Skeletal muscle cell (primary cell): ENCODE measurements around the gene NLRC3.

ENCODE experiments used
- DNase-seq: peaks from one replicate; pipeline ENCODE4 v3.0.0-alpha.2; 2010; ENCODE audit warnings: low read depth
- H3K4me3 ChIP-seq: 2 replicates; pipeline ENCODE4 v1.5.1; 2011; ENCODE audit warnings: low read depth, mild to moderate bottlenecking, control low read depth, low read length, moderate library complexity

Gene NLRC3

DNA sequence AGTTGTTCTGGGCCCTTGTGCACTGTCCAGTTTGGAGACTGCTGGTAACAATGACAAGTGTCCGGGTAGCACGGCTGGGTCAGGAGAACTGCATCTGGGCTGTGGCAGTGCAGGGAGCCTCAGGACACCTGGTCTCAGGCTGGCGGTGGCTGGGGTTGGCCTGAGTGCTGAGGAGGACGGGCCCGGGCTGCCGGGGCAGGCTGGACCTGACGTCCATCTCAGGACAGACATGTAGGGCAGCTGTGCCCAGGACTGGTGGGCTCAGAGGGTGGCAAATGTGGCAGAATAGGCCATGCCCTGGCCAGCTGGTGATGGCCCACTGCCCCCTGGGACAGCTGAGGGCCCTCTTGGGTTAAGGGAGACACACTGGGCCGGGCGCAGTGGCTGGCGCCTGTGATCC lies 4.2 kb upstream of the NLRC3 start:
- no peak for DNase-seq
- H3K4me3 ChIP-seq: no peak overlapping the region

DNA sequence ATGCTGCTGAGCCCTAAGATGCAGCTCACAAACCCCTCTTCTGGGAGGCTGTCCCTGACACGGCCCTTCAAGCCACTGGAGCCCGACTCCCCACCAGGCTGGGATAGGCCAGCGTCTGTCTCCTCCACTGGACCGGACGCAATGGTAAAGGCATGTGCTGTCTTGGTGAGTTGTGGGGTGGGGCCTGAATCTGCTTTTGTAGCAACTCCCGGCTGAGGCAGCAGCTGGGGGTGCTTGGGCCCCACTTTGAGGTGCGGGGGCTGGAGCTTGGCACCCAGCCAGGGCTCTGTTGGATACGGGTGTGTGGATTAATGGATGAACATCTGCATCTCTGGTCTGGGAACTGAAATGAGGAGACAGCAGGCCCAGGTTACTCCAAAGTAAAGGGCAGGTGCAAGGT lies 3.5 kb upstream of the NLRC3 start:
- peak; percentile 34 for DNase-seq

DNA sequence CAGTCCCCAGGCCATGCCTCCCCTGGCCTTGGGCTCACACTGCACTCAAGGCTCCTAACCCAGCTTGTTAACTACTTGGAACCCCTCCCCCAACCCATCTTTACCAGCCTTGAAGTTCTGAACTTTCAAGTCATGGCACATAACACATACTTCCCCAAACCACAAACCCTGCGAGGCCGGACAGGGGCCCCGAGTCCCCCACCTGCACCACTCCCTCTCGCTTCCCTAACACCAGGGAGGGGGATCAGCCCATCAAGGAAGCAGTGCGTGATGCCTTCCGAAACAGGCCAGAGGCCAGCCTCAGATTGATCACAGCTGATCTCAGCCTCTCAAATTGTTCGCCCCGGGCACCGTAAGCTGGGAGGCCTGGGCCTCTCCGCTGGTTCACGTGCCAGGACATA lies 3.0 kb upstream of the NLRC3 start:
- H3K4me3 ChIP-seq: no peak overlapping the region
- DNase-seq: no peak

More for the DNA sequence above, 3.5 kb upstream of the NLRC3 start:
- no peak overlapping the region for H3K4me3 ChIP-seq

DNA sequence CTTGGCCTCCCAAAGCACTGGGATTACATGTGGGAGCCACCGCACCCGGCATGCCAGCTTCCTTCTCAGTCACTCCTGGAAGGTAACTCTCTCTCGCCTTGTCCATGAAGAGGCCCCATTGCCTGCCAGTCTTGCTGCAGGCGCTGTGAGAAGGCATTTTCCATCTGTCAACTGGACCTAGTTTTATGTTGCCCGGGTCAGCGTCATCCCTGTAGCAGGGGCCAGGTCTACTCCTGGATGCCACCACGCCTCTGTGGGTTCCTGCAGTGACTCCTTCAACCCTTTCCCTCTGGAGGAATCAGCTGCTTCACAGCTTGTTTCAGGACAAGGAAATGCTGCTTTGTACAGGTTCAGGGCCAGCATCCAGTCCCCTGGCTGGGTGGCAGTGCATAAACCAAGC lies 2.6 kb upstream of the NLRC3 start:
- DNase-seq: no peak

DNA sequence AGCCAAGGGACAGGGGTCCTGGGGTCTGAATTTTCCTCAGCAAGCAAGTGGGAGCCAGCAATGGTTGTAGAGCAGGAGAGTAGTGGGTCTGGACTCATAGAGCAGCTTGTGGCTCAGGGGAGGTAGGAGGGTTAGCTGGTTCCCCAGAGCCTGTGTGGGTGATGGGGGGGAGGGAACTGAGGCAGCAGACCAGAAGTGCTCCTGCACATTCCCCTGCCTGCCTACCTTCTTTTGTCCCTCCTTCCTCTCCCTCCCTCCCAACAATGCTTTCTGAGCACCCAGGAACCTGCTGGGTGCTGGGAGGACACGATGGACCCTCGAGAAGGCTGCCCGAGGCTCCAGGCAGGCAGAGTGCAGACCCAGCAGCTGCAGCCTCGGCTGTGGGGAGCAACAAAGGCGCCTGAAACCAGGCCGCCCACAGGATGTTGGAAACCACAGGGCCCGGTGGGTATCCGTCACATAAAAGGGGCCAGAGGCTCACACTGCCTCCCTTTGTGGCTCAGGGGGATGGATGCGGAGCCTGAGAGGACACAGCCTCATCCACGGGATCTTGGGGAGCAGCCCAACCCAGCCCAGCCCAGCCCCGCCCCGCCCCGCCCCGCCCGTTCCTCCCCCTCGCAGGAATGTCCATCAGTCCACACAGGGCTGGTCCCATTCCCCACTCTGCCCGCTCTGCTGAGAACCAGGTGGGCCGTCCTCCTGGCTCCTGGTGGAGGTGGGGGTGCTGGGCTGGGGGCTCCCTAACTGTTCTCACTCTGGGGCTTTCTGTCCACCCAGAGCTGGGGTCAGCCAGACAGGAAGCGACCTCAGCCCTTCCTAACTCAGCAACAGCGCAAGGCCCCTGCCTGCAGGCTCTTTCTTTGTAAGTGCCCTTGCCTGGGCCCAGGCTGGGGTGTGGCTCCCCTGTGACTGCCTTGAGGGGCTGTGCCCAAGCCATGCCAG lies 1.7 kb upstream of the NLRC3 start:
- DNase-seq: no peak
- H3K4me3 ChIP-seq: no peak overlapping the region

More for the DNA sequence above, 2.6 kb upstream of the NLRC3 start:
- H3K4me3 ChIP-seq: no peak overlapping the region

DNA sequence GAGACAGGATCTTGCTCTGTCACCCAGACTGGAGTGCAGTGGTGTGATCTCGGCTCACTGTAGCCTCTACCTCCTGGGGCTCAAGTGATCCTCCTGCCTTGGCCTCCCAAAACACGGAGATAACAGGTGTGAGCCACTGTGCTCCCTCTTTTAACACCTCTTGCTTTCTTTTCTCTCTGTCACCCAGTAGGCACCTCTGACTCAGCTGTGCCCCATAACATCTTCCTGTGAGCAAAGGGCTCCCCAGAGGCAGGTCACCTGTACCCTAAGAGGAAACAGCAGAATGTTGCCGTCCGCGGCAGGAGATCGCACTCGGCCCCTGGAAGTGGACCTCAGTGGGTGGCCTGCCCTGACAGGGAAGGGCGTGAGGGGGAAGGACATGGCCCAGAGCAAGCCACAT lies 918 bp upstream of the NLRC3 start:
- no peak for DNase-seq
- H3K4me3 ChIP-seq: no peak overlapping the region

DNA sequence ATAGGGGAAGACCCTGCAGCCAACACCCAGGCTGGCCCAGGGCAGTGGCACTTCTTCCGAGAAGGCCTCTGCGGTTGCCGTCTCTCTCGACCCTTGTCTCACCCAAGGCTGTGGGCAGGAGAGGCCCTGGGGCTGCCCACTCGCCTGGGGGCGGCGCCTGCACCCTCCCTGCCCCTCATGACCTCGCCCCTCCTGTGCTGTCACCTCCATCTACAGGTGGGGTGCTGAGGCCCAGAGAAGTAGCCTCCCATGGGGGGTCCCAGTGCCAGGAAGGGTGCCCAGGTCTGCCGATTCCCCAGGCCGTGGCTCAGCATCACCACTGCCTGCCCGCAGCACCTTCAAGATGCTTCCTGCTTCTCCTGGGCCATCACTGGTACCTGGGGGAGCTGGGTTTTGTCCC lies 992 bp downstream of the NLRC3 start:
- H3K4me3 ChIP-seq: no peak overlapping the region
- DNase-seq: no peak

DNA sequence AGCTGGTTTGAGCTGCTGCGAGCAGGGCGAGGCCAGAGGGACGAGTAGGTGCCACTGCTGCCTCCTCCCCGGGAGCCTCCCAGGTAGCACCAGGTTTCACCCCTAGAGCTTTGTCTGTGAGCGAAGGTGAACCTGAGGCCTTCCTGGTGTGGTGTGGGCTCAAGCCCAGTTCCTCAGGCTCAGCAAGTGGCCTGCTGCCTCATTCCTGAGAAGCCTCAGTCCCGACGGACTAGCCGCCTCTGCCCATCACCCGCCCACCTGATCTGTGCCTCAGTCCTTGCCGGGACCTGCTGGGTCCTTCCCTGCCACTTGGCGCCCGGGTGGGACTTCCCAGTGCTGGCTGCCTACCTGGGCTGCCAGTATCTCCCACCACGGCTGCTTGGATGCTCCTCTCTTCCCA lies 1.7 kb downstream of the NLRC3 start:
- no peak overlapping the region for H3K4me3 ChIP-seq
- DNase-seq: no peak

DNA sequence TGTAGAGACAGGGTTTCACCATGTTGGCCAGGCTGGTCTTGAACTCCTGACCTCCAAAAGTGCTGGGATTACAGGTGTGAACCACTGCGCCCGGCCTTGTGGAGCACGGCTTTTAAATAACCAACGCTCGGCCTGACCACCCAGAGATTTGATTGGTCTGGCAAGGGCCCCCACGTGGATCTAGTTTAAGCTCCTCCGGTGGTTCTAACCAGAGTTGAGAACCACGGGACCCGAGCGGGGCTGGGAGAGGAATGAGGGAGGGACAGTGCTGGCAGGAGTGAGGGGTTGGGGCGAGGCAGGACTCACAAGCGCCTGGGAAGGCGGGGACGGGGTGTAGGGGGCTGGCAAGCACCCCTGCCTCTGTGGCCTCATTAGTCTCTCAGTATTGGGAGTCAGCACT lies 3.0 kb downstream of the NLRC3 start:
- no peak overlapping the region for H3K4me3 ChIP-seq
- no peak for DNase-seq

DNA sequence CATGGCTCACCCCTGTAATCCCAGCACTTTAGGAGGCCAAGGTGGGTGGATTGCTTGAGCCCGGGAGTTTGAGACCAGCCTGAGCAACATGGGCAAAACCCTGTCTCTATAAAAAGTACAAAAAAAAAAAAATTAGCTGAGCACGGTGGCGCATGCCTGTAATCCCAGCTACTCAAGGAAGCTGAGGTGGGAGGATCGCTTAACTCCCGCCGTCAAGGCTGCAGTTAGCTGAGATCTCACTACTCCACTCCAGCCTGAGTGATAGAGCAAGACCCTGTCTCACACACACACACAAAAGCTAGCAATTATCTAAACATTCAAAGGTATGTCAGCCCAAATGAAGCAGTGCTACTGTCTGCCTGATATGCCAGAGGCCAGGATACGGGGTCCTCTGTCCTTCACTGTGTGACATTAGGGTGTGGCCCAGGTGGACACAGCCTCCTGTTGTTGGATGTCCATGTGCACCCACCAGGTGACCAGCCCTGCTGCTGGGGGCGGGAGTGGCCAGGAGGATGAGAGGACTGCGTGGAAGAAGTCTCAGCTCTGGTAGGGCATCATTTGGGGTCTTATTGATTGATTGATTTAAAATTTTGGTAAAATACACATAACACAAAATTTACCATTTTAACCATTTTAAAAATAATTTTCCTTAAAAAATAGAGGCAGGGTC lies 3.9 kb downstream of the NLRC3 start:
- no peak overlapping the region for H3K4me3 ChIP-seq
- no peak for DNase-seq

DNA sequence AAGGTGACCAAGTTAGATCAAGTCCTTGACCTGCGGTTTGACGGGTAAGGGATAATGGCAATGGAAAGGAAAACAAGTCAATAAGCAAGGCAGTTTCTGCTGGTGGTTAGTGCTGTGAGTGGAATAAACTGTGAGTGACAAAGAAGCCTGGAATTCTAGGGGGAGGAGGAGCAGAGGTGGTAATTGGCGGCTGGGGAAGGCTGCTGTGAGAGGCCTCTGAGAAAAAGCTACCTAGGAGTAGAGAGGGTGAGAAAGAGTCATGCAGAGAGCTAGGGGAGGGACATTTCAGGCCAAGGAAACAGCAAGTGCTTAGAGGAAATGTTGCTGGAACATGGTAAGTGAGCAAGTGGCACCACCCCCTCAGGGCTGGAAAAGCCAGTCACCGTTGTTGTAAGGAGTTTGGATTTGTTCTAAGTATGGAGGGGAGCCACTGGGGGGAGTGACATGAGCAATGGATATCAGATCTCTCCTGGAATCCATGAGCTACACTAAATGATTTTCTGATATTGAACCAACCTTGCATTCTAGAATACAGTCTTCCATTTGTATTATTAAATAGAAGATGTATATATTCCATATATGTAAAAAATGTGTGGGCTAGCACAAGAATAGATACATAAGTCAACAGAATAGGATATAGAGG lies 6.7 kb downstream of the NLRC3 start:
- no peak overlapping the region for H3K4me3 ChIP-seq
- no peak for DNase-seq

DNA sequence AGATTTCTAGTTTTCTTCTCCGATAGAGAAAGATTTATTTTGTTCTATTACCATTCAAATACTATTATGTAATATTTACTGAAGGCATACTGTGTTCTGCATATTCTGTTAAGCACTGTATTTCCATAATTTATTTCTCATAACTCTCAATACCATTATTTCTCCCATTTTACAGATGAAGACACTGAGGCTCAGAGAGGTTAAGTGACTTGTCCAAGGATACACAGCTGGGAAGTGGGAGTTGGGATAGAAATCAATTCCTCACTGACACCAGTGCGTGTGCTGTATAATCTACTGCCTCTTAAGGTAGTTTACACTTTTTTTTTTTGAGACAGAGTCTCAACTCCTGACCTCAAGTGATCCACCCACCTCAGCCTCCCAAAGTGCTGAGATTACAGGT lies 7.4 kb downstream of the NLRC3 start:
- H3K4me3 ChIP-seq: no peak overlapping the region
- no peak for DNase-seq

DNA sequence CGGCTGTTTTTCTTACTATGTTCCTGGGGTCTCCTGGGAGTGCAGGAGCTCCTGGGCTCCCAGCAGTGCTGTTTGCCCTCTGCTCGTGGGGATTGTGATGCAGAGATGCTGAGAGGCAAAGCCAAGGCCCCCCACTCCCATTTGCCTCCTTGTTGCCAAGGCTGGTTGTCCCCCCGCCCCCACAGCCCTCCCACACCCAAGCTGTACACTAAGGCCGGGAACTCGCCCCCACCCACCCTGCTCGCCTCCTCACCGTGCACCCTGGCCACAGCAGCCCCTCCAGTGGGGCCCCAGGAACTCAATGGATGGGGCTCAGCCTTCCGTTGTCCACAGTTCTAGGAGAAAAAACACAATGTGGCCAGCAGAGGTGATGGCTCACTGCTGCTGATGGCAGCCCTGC lies 10.2 kb downstream of the NLRC3 start:
- no peak overlapping the region for H3K4me3 ChIP-seq
- no peak for DNase-seq

DNA sequence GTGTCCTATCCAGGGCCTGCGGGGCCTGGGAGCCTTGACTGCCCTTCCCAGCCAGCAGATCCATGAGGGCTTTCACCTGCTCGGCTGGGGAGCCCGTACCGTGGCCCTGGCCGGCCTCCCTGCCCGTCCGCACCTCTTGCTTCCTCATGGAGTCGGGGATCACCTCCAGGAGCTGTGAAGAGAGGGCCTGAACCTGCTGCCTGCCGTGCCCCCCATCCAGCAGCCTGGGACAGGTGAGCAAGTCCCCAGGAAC lies 12.4 kb downstream of the NLRC3 start:
- no peak for DNase-seq
- no peak overlapping the region for H3K4me3 ChIP-seq

DNA sequence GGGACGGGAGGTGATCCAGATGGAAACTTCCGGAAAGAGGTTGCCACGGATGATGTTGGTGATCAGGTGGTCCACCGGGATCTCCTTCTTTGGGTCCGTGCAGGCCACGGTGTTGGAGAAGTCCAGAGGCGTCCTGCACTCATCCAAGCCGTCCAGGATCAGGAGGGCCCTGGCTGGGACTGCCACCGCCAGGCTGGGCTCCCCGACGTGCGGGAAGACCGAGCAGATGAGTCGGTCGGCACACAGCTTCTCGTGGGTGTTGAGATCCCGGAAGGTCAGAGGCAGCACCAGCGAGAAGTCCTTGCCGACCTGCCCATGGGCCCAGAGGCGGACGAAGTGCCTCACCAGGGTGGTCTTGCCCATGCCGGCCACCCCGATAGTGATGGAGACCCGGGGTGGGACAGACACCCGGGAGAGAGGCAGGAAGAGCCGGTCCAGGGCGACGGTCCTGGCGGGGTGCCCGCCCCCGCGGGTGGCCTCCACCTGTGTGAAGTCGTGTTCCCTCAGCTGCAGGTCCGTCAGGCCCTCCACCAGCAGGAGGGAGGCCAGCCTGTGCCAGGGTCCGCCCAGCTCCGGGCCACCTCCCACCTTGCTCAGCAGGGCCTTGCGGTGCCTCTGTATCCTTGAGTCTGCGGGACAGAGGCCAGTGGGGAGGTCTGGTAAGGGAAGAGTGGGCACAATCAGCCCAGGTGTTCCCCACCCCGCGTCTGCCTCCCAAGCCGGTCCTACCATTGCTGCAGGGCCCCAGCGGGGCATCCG lies 12.9 kb downstream of the NLRC3 start:
- H3K4me3 ChIP-seq: no peak overlapping the region
- DNase-seq: no peak

DNA sequence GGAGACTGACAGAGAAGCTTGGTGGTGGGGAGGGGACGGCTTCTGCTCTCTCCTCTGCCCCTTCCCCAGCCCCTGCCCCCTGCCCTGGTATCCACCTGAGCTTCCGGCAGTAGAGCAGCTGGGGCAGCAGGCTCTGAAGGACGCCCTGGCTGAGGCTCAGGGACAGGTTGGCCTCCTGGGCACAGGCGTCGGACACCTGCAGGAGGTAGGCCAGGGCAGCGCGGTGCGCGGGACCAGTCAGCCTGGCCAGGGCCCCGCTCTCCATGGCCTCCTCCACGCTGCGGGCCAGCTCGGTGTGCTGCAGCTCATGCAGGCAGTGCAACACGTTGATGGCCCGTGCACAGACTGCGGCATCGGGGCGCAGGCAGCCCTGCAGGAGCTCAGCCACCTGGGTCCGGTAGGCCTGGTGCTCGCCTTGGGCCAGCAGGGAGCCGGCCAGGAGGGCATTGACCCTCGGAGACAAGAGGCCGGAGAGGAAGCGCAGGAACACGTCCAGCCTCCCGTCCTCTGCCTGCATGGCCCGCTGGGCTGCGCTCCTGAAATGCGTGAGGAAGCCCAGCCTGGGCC lies 14.2 kb downstream of the NLRC3 start:
- no peak overlapping the region for H3K4me3 ChIP-seq
- DNase-seq: no peak

DNA sequence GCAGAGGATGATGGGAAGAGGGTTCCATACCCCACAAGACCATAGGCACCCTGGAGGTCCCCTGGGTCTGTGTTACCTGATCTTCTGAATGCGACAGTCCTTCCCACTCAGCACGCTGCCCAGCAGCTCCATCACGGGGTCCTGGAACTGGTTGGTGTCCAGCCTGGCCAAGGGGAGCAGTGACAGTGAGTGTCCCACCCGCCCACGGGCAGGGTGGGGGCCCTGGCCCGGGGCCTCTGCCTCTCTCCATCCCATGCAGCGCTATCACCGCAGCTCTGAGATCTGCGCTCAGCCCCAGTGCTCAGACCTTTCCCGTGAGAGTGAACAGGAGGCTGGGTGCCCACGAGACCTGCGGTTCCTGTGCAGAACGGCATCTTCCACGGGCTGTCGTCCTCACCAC lies 15.6 kb downstream of the NLRC3 start:
- DNase-seq: no peak
- H3K4me3 ChIP-seq: no peak overlapping the region

DNA sequence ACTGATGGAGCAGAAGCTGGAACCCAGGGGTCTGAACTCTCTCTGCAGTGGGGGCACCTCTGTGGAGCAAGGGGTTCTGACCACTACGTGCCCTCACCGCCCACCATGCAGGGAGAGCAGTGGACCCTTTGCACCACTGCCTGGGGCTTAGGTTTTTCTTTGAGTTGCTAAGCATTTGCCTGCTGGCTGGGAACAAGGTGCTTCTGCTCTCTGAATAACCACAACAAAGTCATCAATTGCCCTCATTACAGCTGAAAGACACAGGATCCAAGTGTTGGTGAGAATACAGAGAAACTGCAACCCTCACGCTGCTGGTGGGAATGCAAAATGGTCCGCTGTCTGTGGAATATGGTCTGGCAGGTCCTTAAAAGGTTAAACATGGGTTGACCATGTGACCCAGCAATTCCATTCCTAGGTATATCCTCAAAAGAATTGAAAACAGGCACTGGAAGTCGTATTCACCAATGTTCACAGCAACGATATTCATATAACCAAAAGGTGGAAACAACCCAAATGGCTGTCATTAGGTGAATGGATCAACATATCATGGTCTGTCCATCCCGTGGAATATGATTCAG lies 22.8 kb downstream of the NLRC3 start:
- DNase-seq: no peak
- H3K4me3 ChIP-seq: no peak overlapping the region

DNA sequence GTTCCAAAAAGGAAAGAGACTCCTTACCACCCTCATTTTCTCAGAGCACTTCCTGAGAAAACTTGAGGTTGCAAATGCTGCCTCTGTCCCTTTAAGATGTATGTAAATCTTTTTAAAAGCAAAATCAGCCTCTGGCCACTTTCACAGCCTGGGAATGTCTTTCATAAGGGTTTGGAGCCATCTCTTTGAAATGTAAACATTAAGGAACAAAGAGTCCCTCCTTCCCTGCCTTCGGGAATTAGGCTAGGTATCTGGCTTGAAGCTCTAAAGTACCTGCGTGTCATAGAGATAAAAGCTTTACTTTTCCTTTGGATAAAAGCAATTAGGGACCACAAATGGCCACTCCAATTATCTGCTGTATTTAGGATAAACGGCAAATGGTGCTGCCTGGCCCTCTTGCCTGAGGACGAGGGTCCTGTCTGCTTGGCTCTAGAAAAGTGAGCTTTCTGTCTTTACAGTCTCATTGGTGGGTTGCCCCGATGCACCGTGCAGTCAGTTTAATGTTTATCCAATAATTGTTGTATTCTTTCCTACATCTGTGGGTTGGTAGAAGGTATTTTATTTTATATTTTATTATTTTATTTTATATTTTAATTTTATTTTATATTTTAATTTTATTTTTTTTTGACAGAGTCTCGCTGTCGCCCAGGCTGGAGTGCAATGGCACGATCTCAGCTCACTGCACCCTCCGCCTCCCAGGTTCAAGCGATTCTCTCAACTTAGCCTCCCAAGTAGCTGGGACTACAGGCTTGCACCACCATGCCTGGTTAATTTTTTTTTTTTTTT lies 23.9 kb downstream of the NLRC3 start:
- DNase-seq: no peak
- no peak overlapping the region for H3K4me3 ChIP-seq
